Prostate gland (tissue), 2 donors: ENCODE results near the gene TP53I13.

Experiments used
- CTCF ChIP-seq, 4 experiments: fragments of 200-600 bp in 2 of 4; fragments of 450-650 bp in 2 of 4; sonication (generic) in 2 of 4; IDR thresholded peaks; 1 replicate in 3 of 4; 2 replicates in 1 of 4; pipeline ENCODE4 v1.5.1; 2016 to 2019; ENCODE audit warnings: antibody characterized with exemption in 4 of 4, mild to moderate bottlenecking in 2 of 4, moderate library complexity in 2 of 4
- POLR2A ChIP-seq: fragments of 450-650 bp; IDR thresholded peaks from one replicate; pipeline ENCODE4 v1.6.1; 2016; ENCODE audit warnings: antibody characterized with exemption, mild to moderate bottlenecking
- POLR2AphosphoS5 ChIP-seq: sonication (generic); formaldehyde crosslinking; IDR thresholded peaks from one replicate; pipeline ENCODE4 v1.6.1; 2017; ENCODE audit warnings: antibody characterized with exemption

GRCh38 chr17:29533976-29534375 lies 34.5 kb upstream of the TP53I13 start:
- TF ChIP-seq CTCF (IDR thresholded peaks at IDR 0.05) = no peak
- TF ChIP-seq POLR2AphosphoS5 = no peak
- no peak for TF ChIP-seq POLR2A
